HG03135 (cell line): ENCODE measurements around the gene RHOBTB3.

ENCODE experiments used
- ATAC-seq: cut with Tn5 transposase; IDR thresholded peaks from one replicate; pipeline ENCODE4 v1.9.1; 2021; ENCODE audit warnings: mild to moderate bottlenecking, moderate library complexity; ENCODE audit not compliant: unreplicated experiment

Gene RHOBTB3

GRCh38 chr5:95762652-95763041 is 31.5 kb downstream of the RHOBTB3 start:
- ATAC-seq: no peak

- no peak for ATAC-seq
These were observed 32.8 kb downstream of the RHOBTB3 start for GRCh38 chr5:95763941-95764340.

GRCh38 chr5:95768731-95769130 is 37.6 kb downstream of the RHOBTB3 start:
- no peak for ATAC-seq

GRCh38 chr5:95770830-95771708 is 39.9 kb downstream of the RHOBTB3 start:
- ATAC-seq: no peak

- no peak for ATAC-seq
These were observed 40.8 kb downstream of the RHOBTB3 start for GRCh38 chr5:95771892-95772291.

GRCh38 chr5:95773335-95774059 is 42.4 kb downstream of the RHOBTB3 start:
- ATAC-seq: no peak

- ATAC-seq: no peak
These were observed 46.3 kb downstream of the RHOBTB3 start for GRCh38 chr5:95777441-95777840.

- ATAC-seq: no peak
These were observed 47.7 kb downstream of the RHOBTB3 start for GRCh38 chr5:95778713-95779436.

- ATAC-seq: no peak
These were observed 48.5 kb downstream of the RHOBTB3 start for GRCh38 chr5:95779611-95780010.

- no peak for ATAC-seq
These were observed 49.5 kb downstream of the RHOBTB3 start for GRCh38 chr5:95780597-95780996.

- ATAC-seq: peak; percentile 92
These were observed 50.0 kb downstream of the RHOBTB3 start for GRCh38 chr5:95781101-95781583.

GRCh38 chr5:95782181-95782580 is 51.0 kb downstream of the RHOBTB3 start:
- ATAC-seq: no peak

- no peak for ATAC-seq
These were observed 52.5 kb downstream of the RHOBTB3 start for GRCh38 chr5:95783661-95784060.

GRCh38 chr5:95784514-95785302 is 53.6 kb downstream of the RHOBTB3 start:
- no peak for ATAC-seq

- ATAC-seq: no peak
These were observed 55.8 kb downstream of the RHOBTB3 start for GRCh38 chr5:95786821-95787418.

GRCh38 chr5:95788493-95788892 is 57.4 kb downstream of the RHOBTB3 start:
- no peak for ATAC-seq

GRCh38 chr5:95791751-95792150 is 60.6 kb downstream of the RHOBTB3 start:
- no peak for ATAC-seq

- ATAC-seq: no peak
These were observed 63.0 kb downstream of the RHOBTB3 start for GRCh38 chr5:95794070-95794516.

- no peak for ATAC-seq
These were observed 66.2 kb downstream of the RHOBTB3 start for GRCh38 chr5:95797301-95797700.

- ATAC-seq: no peak
These were observed 66.9 kb downstream of the RHOBTB3 start for GRCh38 chr5:95798048-95798447.
